Measurements from ENCODE around the gene KREMEN1.

- TF ChIP-seq CTCF (IDR thresholded peaks at IDR 0.05; ENCODE audit: insufficient read depth, low read length) (no peak), POLR2AphosphoS5 (IDR thresholded peaks at IDR 0.05; ENCODE audit: low read depth) (no peak), GABPA (IDR thresholded peaks at IDR 0.05; ENCODE audit: low read depth) (no peak), SPI1 (IDR thresholded peaks at IDR 0.05; ENCODE audit: borderline replicate concordance, low read depth) (no peak)
Measured at GRCh38 chr22:29130476-29130875, 57.6 kb downstream of the KREMEN1 start.

Data from HL-60 (cell line).